Endodermal cell (in vitro differentiated cells): ENCODE results near the gene DCP2. TPM values are rescaled to one million over a fixed set of nuclear protein-coding genes. Genes with fewer than 3 reads are reported as not detected.

Experiments
- DNase-seq: peaks from one replicate; pipeline ENCODE4 v3.0.0-alpha.2; 2017
- H3K27ac ChIP-seq: 2 replicates; pipeline ENCODE4 v1.5.1; 2013; ENCODE audit warnings: mild to moderate bottlenecking, low read depth, low read length, moderate library complexity
- H3K27me3 ChIP-seq: 2 replicates; pipeline ENCODE4 v1.6.1; 2013; ENCODE audit warnings: mild to moderate bottlenecking, low read length, moderate library complexity; ENCODE audit not compliant: insufficient read depth, control insufficient read depth, poor library complexity, severe bottlenecking
- H3K36me3 ChIP-seq: 2 replicates; pipeline ENCODE4 v1.7.0; 2013; ENCODE audit warnings: mild to moderate bottlenecking, low read length, moderate library complexity; ENCODE audit not compliant: control insufficient read depth, insufficient read depth
- H3K4me1 ChIP-seq: one replicate; pipeline ENCODE4 v1.7.0; 2013; ENCODE audit warnings: low read length; ENCODE audit not compliant: control insufficient read depth, insufficient read depth
- H3K4me3 ChIP-seq: 2 replicates; pipeline ENCODE4 v1.5.1; 2013; ENCODE audit warnings: mild to moderate bottlenecking, low read length, moderate library complexity
- H3K9ac ChIP-seq: 2 replicates; pipeline ENCODE4 v1.6.1; 2013; ENCODE audit warnings: mild to moderate bottlenecking, low read length, moderate library complexity; ENCODE audit not compliant: poor library complexity, severe bottlenecking; ENCODE audit errors: extremely low read depth
- H3K9me3 ChIP-seq: 2 replicates; pipeline ENCODE4 v1.6.1; 2013; ENCODE audit warnings: mild to moderate bottlenecking, low read length, moderate library complexity; ENCODE audit not compliant: control insufficient read depth
- H3K27ac Mint-ChIP-seq: 2 replicates; pipeline ENCODE4 v1.8.0; 2020; ENCODE audit warnings: mixed read lengths
- H3K27me3 Mint-ChIP-seq: 2 replicates; pipeline ENCODE4 v1.8.0; 2021; ENCODE audit warnings: mild to moderate bottlenecking, mixed read lengths; ENCODE audit not compliant: insufficient read depth
- H3K36me3 Mint-ChIP-seq: 2 replicates; pipeline ENCODE4 v1.8.0; 2020; ENCODE audit warnings: low read depth, mixed read lengths
- H3K4me1 Mint-ChIP-seq: 2 replicates; pipeline ENCODE4 v1.8.0; 2020; ENCODE audit warnings: mixed read lengths
- H3K4me3 Mint-ChIP-seq: 2 replicates; pipeline ENCODE4 v1.8.0; 2020; ENCODE audit warnings: mild to moderate bottlenecking, moderate library complexity, mixed read lengths
- H3K9me3 Mint-ChIP-seq: 2 replicates; pipeline ENCODE4 v1.8.0; 2020; ENCODE audit warnings: mild to moderate bottlenecking, mixed read lengths
- WGBS, 2 experiments: methylation state at CpG; one replicate each; pipeline versions ENCODE4 v1.1.5 to v1.1.7; 2013; ENCODE audit warnings: missing lambda C conversion rate in 2 of 2, mixed read lengths in 1 of 2; ENCODE audit not compliant: insufficient coverage in 1 of 2, insufficient read length in 1 of 2; 5-methylcytosine and 5-hydroxymethylcytosine counted together
- total RNA-seq, 2 donors: library from RNA; stranded (reverse); fragmentation: NEBNext Ultra II Directional in 1 of 2; extraction: Animal tissue kit (Norgen Biotek cat#: 25700) in 1 of 2; gene quantifications; 2 replicates in 1 of 2; 3 replicates in 1 of 2; pipeline ENCODE4 v1.2.1, GENCODE V29; 2021
- TF ChIP-seq, protein P1 (sequence below): fragments of 200-600 bp; sonication (generic); conservative IDR thresholded peaks from 2 replicates; pipeline ENCODE4 v1.5.0; 2021; ENCODE audit warnings: antibody characterized with exemption, mild to moderate bottlenecking

Gene DCP2
- total RNA-seq, 2 donors from 2014 or later: 152 to 154 TPM

DNA sequence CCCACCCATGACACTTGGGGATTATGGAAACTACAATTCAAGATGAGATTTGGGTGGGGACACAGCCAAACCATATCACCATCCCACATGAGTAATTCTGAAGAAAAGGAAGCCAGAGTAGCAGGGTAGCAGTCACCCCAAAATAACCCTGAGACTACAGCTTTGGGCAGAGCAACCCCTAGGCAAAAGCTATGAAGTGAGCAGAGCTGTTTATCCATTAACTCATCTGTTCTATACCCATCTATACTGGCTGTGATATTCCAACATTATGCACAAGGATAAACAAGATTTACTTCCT lies 42.3 kb upstream of the DCP2 start:
- no peaks in the 10 kb centered on the region for H3K9me3 Mint-ChIP-seq
- H3K4me1 ChIP-seq: no peaks in the 10 kb centered on the region

DNA sequence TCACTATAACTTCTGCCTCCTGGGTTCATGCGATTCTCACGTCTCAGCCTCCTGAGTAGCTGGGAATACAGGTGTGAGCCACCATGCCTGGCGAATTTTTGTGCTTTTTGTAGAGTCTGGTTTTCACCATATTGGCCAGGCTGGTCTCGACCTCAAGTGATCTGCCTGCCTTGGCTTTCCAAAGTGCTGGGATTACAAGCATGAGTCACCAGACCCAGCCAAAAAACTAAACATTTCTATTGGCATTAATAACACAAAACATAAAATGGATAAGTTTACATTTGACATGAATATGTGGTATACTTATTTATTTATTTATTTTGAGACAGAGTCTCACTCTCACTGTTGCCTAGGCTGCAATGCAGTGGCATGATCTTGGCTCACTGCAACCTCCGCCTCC lies 40.9 kb upstream of the DCP2 start:
- peaks cover 5% of the 10 kb centered on the region for H3K4me1 Mint-ChIP-seq
- Histone ChIP-seq H3K9ac (no peak overlapping the region), H3K9me3 (no peaks in the 10 kb centered on the region), H3K36me3 (no peaks in the 10 kb centered on the region), H3K4me1 (no peaks in the 10 kb centered on the region), H3K27ac (no peak overlapping the region), H3K4me3 (no peak overlapping the region), H3K27me3 (no peaks in the 10 kb centered on the region)
- H3K9me3 Mint-ChIP-seq: no peaks in the 10 kb centered on the region
- H3K36me3 Mint-ChIP-seq: no peaks in the 10 kb centered on the region
- H3K4me3 Mint-ChIP-seq: no peak overlapping the region
- WGBS, 2 experiments: 92 to 100% methylated on average over 4 to 5 of the region's 5 CpGs
- H3K27me3 Mint-ChIP-seq: no peaks in the 10 kb centered on the region
- H3K27ac Mint-ChIP-seq: no peak overlapping the region
- TF ChIP-seq, protein P1, sequence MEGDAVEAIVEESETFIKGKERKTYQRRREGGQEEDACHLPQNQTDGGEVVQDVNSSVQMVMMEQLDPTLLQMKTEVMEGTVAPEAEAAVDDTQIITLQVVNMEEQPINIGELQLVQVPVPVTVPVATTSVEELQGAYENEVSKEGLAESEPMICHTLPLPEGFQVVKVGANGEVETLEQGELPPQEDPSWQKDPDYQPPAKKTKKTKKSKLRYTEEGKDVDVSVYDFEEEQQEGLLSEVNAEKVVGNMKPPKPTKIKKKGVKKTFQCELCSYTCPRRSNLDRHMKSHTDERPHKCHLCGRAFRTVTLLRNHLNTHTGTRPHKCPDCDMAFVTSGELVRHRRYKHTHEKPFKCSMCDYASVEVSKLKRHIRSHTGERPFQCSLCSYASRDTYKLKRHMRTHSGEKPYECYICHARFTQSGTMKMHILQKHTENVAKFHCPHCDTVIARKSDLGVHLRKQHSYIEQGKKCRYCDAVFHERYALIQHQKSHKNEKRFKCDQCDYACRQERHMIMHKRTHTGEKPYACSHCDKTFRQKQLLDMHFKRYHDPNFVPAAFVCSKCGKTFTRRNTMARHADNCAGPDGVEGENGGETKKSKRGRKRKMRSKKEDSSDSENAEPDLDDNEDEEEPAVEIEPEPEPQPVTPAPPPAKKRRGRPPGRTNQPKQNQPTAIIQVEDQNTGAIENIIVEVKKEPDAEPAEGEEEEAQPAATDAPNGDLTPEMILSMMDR: no peak
- DNase-seq: no peak

More for the DNA sequence above, 42.3 kb upstream of the DCP2 start:
- Histone ChIP-seq H3K9me3 (no peaks in the 10 kb centered on the region), H3K4me3 (no peak overlapping the region), H3K9ac (no peak overlapping the region), H3K27me3 (no peaks in the 10 kb centered on the region), H3K27ac (no peak overlapping the region), H3K36me3 (no peaks in the 10 kb centered on the region)
- peaks cover 5% of the 10 kb centered on the region for H3K4me1 Mint-ChIP-seq
- H3K27ac Mint-ChIP-seq: no peak overlapping the region
- no peak overlapping the region for H3K4me3 Mint-ChIP-seq
- TF ChIP-seq, protein P1: no peak
- H3K36me3 Mint-ChIP-seq: no peaks in the 10 kb centered on the region
- no peaks in the 10 kb centered on the region for H3K27me3 Mint-ChIP-seq
- no peak for DNase-seq

DNA sequence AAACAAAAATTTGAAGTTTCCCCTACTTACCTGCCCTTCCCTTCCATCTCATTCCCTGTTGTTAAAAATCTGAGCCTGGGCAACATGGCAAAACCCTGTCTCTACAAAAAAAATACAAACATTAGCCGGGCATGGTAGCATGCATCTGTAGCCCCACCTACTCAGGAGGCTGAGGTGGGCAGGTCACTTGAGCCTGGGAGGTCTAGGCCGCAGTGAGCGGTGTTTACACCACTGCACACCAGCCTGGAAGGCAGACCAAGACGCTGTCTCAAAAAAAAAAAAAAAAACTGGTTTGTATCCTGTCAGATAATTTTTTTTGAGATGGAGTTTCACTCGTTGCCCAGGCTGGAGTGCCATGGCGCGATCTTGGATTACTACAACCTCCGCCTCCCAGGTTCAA lies 38.3 kb upstream of the DCP2 start:
- H3K27me3 ChIP-seq: no peaks in the 10 kb centered on the region
- no peak overlapping the region for H3K27ac ChIP-seq
- H3K9me3 Mint-ChIP-seq: no peaks in the 10 kb centered on the region
- no peaks in the 10 kb centered on the region for H3K4me1 ChIP-seq
- TF ChIP-seq, protein P1: no peak
- no peak overlapping the region for H3K4me3 Mint-ChIP-seq
- H3K36me3 Mint-ChIP-seq: no peaks in the 10 kb centered on the region
- H3K4me3 ChIP-seq: no peak overlapping the region
- 78 to 95% methylated on average over 4 to 8 of the region's 8 CpGs for WGBS, 2 experiments
- no peak overlapping the region for H3K9ac ChIP-seq
- H3K27ac Mint-ChIP-seq: no peak overlapping the region
- H3K4me1 Mint-ChIP-seq: peaks cover 2% of the 10 kb centered on the region
- no peaks in the 10 kb centered on the region for H3K9me3 ChIP-seq
- no peak for DNase-seq
- no peaks in the 10 kb centered on the region for H3K36me3 ChIP-seq
- H3K27me3 Mint-ChIP-seq: no peaks in the 10 kb centered on the region
